ENCODE results near the gene TMEM163.

TMEM163 gene

GRCh38 chr2:134578316-134578715, 140.5 kb downstream of the TMEM163 start:
- no peak for DNase-seq (ENCODE audit: low read depth)
- no peak for TF ChIP-seq CTCF (IDR thresholded peaks at IDR 0.05; ENCODE audit: control insufficient read depth, extremely low read depth, insufficient read depth)
- H3K4me3 ChIP-seq (ENCODE audit: low read depth, low read length), result no peak overlapping the region

GRCh38 chr2:134576478-134576877, 142.3 kb downstream of the TMEM163 start:
- no peak for TF ChIP-seq CTCF (IDR thresholded peaks at IDR 0.05; ENCODE audit: control insufficient read depth, extremely low read depth, insufficient read depth)

GRCh38 chr2:134575888-134576287, 142.9 kb downstream of the TMEM163 start:
- no peak overlapping the region for H3K4me3 ChIP-seq (ENCODE audit: low read depth, low read length)
- TF ChIP-seq CTCF (IDR thresholded peaks at IDR 0.05; ENCODE audit: control insufficient read depth, extremely low read depth, insufficient read depth), result no peak
- no peak for DNase-seq (ENCODE audit: low read depth)

More at GRCh38 chr2:134576478-134576877, 142.3 kb downstream of the TMEM163 start:
- DNase-seq (ENCODE audit: low read depth), result no peak
- H3K4me3 ChIP-seq (ENCODE audit: low read depth, low read length), result no peak overlapping the region

GRCh38 chr2:134574611-134575330, 144.0 kb downstream of the TMEM163 start:
- no peak overlapping the region for H3K4me3 ChIP-seq (ENCODE audit: low read depth, low read length)
- DNase-seq (ENCODE audit: low read depth), result no peak
- TF ChIP-seq CTCF (IDR thresholded peaks at IDR 0.05; ENCODE audit: control insufficient read depth, extremely low read depth, insufficient read depth), result no peak

- no peak for DNase-seq (ENCODE audit: low read depth)
- TF ChIP-seq CTCF (IDR thresholded peaks at IDR 0.05; ENCODE audit: control insufficient read depth, extremely low read depth, insufficient read depth), result no peak
- no peak overlapping the region for H3K4me3 ChIP-seq (ENCODE audit: low read depth, low read length)
Measured at GRCh38 chr2:134573724-134574123, 145.1 kb downstream of the TMEM163 start.

- TF ChIP-seq CTCF (IDR thresholded peaks at IDR 0.05; ENCODE audit: control insufficient read depth, extremely low read depth, insufficient read depth), result no peak
- H3K4me3 ChIP-seq (ENCODE audit: low read depth, low read length), result no peak overlapping the region
- DNase-seq (ENCODE audit: low read depth), result no peak
Measured at GRCh38 chr2:134573085-134573370, 145.8 kb downstream of the TMEM163 start.

Measured in LNCaP clone FGC (cell line).